Panc1 (cell line): ENCODE data around the gene MYADML2. TPM values are rescaled to one million over a fixed set of nuclear protein-coding genes. Genes with fewer than 3 reads are reported as not detected.

Source experiments
- ATAC-seq: fragments of 200-7000 bp; cut with Tn5 transposase; 2 replicates; pipeline ENCODE4 v1.9.1; 2020; ENCODE audit warnings: mild to moderate bottlenecking, moderate library complexity
- BruUV-seq: library from RNA; stranded (reverse); fragments of 400-500 nt; replicated peaks from 2 replicates; lab custom pipeline; 2021; lab: Mats Ljungman, UMichigan
- CTCF ChIA-PET: fragments of 300-600 bp; sonication (Branson Sonifier 250); formaldehyde crosslinking; loops from one replicate; lab custom pipeline; 2022; ENCODE audit warnings: antibody characterized with exemption; lab: Charles Lee
- POLR2A ChIA-PET: fragments of 300-600 bp; sonication (Branson Sonifier 250); formaldehyde crosslinking; loops from one replicate; lab custom pipeline; 2022; ENCODE audit warnings: antibody characterized with exemption; lab: Charles Lee
- DNase-seq: peaks from one replicate; pipeline ENCODE4 v3.0.0-alpha.2; 2010; ENCODE audit warnings: low read depth, low spot score
- H3K27ac ChIP-seq: 2 replicates; pipeline ENCODE4 v1.5.1; 2011; ENCODE audit warnings: mild to moderate bottlenecking, low read length, inconsistent platforms
- H3K27me3 ChIP-seq: fragments of 200-500 bp; sonication (Bioruptor generic); 2 replicates; pipeline ENCODE4 v1.6.0; 2014; ENCODE audit warnings: low read length, inconsistent platforms; ENCODE audit not compliant: control insufficient read depth, insufficient read depth
- H3K36me3 ChIP-seq: fragments of 200-500 bp; sonication (Bioruptor generic); 2 replicates; pipeline ENCODE4 v1.5.1; 2014; ENCODE audit warnings: inconsistent platforms, mild to moderate bottlenecking, low read length, moderate library complexity; ENCODE audit not compliant: control insufficient read depth, insufficient read depth
- H3K4me1 ChIP-seq: 2 replicates; pipeline ENCODE4 v1.5.1; 2011; ENCODE audit warnings: inconsistent platforms, mild to moderate bottlenecking, low read length, moderate library complexity; ENCODE audit not compliant: control insufficient read depth, insufficient read depth
- H3K4me3 ChIP-seq, 2 experiments: 2 replicates each; pipeline ENCODE4 v1.5.1; 2011 to 2012; ENCODE audit warnings: low read depth in 2 of 2, low read length in 2 of 2, mild to moderate bottlenecking in 2 of 2, inconsistent platforms in 1 of 2, moderate library complexity in 1 of 2
- H3K9me3 ChIP-seq: fragments of 200-500 bp; sonication (Bioruptor generic); 2 replicates; pipeline ENCODE4 v1.5.1; 2014; ENCODE audit warnings: low read depth, mild to moderate bottlenecking, inconsistent platforms, low read length, moderate library complexity; ENCODE audit not compliant: control insufficient read depth, insufficient read depth
- POLR2AphosphoS5 ChIP-seq: IDR thresholded peaks from 2 replicates; pipeline ENCODE4 v1.6.1; 2012; ENCODE audit warnings: mild to moderate bottlenecking, low read depth, low read length, moderate library complexity
- SIN3A ChIP-seq: IDR thresholded peaks from 2 replicates; pipeline ENCODE4 v1.6.1; 2012; ENCODE audit warnings: low read depth, mild to moderate bottlenecking, low read length, moderate library complexity, borderline replicate concordance; ENCODE audit not compliant: insufficient read depth
- TCF7L2 ChIP-seq: IDR thresholded peaks from 2 replicates; pipeline ENCODE4 v1.6.1; 2011; ENCODE audit warnings: mild to moderate bottlenecking, low read depth, low read length, inconsistent platforms
- in situ Hi-C: cut with HindIII; loops from 2 replicates; pipeline ENCODE4 v1.10.0; 2016; ENCODE audit warnings: low sequenced_read_pairs, low pct_unique_long_range_greater_than_20kb
- intact Hi-C: fragments of 100-400 bp; cut with micrococcal nuclease; formaldehyde crosslinking; loops from one replicate; pipeline ENCODE4 v1.10.0; 2022; ENCODE audit not compliant: unreplicated experiment
- total RNA-seq: library from RNA; stranded (reverse); gene quantifications from one replicate; pipeline ENCODE4 v1.2.1, GENCODE V29; 2021; ENCODE audit not compliant: unreplicated experiment
- TF ChIP-seq, protein P1 (sequence below), 2 experiments: IDR thresholded peaks; 2 replicates each; pipeline ENCODE4 v1.6.1; 2011 to 2012; ENCODE audit warnings: low read depth in 2 of 2, control low read depth in 1 of 2, low read length in 1 of 2, mild to moderate bottlenecking in 1 of 2, moderate library complexity in 1 of 2; ENCODE audit not compliant: insufficient read depth in 1 of 2
- TF ChIP-seq, protein P2 (sequence below): fragments of 450-650 bp; IDR thresholded peaks from 2 replicates; pipeline ENCODE4 v1.5.1; 2017; ENCODE audit warnings: mild to moderate bottlenecking

MYADML2 gene
- total RNA-seq, 1 experiment from 2014 or later: not detected

DNA sequence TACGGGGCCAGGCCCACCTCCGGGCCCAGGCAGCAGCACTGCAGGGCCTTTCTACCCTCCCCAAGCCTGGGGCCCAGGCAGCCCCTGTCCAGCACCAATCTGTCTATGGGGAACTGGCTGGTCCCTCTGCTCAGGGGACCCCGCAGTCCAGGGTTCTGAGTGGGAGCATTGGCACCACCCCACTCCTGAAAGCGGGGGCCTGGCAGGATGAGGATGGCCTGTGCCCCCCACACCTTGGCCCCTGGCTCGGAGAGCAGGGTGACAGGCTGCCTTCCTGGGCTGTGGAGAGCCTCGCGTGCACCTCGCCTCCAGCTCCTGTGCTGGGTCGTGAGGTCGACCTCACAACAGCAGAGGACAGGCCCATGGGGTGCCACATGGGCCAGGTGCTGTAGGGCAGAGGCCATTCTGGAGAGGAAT is 43.6 kb downstream of the MYADML2 start:
- Histone ChIP-seq H3K4me1 (peaks cover 16% of the 10 kb centered on the region), H3K36me3 (no peaks in the 10 kb centered on the region), H3K4me3 (no peak overlapping the region), H3K27me3 (no peaks in the 10 kb centered on the region), H3K9me3 (no peaks in the 10 kb centered on the region), H3K27ac (no peak overlapping the region)
- no peak for ATAC-seq
- ChIA-PET CTCF (no interaction called here), POLR2A (no interaction called here)
- TF ChIP-seq, protein P1, sequence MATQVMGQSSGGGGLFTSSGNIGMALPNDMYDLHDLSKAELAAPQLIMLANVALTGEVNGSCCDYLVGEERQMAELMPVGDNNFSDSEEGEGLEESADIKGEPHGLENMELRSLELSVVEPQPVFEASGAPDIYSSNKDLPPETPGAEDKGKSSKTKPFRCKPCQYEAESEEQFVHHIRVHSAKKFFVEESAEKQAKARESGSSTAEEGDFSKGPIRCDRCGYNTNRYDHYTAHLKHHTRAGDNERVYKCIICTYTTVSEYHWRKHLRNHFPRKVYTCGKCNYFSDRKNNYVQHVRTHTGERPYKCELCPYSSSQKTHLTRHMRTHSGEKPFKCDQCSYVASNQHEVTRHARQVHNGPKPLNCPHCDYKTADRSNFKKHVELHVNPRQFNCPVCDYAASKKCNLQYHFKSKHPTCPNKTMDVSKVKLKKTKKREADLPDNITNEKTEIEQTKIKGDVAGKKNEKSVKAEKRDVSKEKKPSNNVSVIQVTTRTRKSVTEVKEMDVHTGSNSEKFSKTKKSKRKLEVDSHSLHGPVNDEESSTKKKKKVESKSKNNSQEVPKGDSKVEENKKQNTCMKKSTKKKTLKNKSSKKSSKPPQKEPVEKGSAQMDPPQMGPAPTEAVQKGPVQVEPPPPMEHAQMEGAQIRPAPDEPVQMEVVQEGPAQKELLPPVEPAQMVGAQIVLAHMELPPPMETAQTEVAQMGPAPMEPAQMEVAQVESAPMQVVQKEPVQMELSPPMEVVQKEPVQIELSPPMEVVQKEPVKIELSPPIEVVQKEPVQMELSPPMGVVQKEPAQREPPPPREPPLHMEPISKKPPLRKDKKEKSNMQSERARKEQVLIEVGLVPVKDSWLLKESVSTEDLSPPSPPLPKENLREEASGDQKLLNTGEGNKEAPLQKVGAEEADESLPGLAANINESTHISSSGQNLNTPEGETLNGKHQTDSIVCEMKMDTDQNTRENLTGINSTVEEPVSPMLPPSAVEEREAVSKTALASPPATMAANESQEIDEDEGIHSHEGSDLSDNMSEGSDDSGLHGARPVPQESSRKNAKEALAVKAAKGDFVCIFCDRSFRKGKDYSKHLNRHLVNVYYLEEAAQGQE (IDR thresholded peaks at IDR 0.05; ENCODE audit: insufficient read depth in 1 of 2, low read depth in 2 of 2, low read length in 1 of 2): no peak
- no peak for TF ChIP-seq TCF7L2
- intact Hi-C loops (no loop called here), in situ Hi-C loops (no loop called here)
- BruUV-seq: no TSS peak
- no peak for DNase-seq

DNA sequence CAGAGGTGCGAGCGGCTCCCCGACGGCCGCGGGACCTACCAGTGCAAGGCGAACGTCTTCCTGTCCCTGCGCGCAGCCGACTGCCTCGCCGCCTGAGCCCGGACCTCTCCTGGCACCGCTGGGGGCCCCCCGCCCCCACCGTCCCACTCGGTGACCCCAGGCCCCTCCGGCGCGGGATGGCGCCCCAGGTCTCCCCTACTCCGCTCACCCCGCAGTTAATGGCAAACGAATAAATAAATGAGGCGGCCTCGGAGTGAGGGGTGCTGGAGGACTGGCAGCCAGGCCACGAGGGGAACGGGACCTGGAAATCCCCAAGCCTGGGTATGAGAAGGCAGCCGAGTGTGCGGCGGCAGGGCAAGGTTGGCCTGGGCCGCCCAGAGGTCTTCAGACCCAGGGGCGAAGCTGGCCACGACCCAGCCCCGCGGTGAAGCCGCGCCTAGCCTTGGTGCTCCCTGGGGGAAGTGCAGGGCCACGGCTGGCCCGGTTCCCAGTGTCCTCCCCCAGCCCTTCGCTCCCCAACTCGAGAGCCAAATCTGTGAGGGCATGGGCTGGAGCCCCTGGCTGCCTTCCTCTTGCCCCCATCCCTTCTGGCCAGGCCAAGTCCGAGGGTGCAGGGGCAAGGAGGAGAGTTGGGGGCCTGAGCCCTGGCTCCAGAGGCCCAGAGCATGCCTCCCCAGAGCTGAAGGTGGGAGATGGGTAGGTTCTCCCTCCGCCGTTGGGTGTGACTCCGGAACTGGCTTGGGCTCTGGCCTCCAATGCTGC is 44.2 kb downstream of the MYADML2 start:
- H3K4me3 ChIP-seq: no peak overlapping the region
- in situ Hi-C loops (no loop called here), intact Hi-C loops (no loop called here)
- BruUV-seq: no TSS peak
- ChIA-PET POLR2A (no interaction called here), CTCF (no interaction called here)
- TF ChIP-seq, protein P2, sequence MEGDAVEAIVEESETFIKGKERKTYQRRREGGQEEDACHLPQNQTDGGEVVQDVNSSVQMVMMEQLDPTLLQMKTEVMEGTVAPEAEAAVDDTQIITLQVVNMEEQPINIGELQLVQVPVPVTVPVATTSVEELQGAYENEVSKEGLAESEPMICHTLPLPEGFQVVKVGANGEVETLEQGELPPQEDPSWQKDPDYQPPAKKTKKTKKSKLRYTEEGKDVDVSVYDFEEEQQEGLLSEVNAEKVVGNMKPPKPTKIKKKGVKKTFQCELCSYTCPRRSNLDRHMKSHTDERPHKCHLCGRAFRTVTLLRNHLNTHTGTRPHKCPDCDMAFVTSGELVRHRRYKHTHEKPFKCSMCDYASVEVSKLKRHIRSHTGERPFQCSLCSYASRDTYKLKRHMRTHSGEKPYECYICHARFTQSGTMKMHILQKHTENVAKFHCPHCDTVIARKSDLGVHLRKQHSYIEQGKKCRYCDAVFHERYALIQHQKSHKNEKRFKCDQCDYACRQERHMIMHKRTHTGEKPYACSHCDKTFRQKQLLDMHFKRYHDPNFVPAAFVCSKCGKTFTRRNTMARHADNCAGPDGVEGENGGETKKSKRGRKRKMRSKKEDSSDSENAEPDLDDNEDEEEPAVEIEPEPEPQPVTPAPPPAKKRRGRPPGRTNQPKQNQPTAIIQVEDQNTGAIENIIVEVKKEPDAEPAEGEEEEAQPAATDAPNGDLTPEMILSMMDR: no peak
- TF ChIP-seq, protein P1 (IDR thresholded peaks at IDR 0.05; ENCODE audit: insufficient read depth in 1 of 2, low read depth in 2 of 2, low read length in 1 of 2): no peak
- TF ChIP-seq TCF7L2 (no peak), SIN3A (no peak), POLR2AphosphoS5 (no peak)
- H3K27me3 ChIP-seq: no peaks in the 10 kb centered on the region
- no peaks in the 10 kb centered on the region for H3K36me3 ChIP-seq
- no peak for ATAC-seq
- H3K27ac ChIP-seq: no peak overlapping the region
- peaks cover 22% of the 10 kb centered on the region for H3K4me1 ChIP-seq
- H3K9me3 ChIP-seq: no peaks in the 10 kb centered on the region
- no peak for DNase-seq
